Measurements from ENCODE around the gene SNX10. TPM values are rescaled to one million over a fixed set of nuclear protein-coding genes. Genes with fewer than 3 reads are reported as not detected.
A peak's percentile ranks its signal among the peaks of the same experiment; 100 is the strongest.

The SNX10 gene
- polyA plus RNA-seq, 3 donors, result 4.6 to 18.2 (median 16.1) TPM

DNA sequence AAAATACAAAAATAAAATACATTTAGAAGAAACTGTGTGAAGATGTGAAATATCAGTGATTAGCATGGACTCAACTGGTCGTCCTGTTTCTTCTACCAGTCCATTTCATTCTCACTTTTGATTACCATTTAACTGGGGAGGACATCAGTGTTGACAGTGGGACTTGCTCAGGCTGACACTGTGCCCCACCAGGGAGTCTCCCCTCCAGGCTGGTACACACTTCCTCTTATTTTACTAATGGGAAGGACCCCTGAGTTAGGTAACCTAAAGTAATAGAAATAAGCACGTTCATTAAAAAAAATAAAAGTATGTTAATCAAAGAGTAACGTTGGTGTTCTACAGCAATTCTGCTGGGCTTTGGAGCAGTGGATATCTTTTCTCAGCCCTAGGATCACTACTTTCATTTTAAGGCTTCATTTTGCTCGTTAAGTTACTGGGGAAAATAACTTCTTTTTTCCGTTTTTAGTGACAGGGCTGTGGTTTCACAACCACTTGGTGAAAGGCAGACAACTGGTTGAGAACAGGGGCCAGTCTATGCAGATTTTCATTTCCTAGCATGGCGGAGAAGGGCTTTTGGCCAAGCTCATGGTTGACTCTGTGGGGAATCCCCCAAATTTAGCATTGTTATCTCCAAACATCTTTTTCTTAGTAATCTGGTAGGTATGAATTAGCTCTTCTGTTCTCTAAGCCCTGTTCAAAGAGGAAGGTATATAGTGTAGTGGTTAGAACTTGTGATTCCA is 2.1 kb downstream of the SNX10 start:
- 49 to 83% (median 56%) methylated on average over 6 of the region's 6 CpGs for WGBS, 3 donors
- H3K27ac ChIP-seq (ENCODE audit: low read depth, low read length), result no peak overlapping the region

DNA sequence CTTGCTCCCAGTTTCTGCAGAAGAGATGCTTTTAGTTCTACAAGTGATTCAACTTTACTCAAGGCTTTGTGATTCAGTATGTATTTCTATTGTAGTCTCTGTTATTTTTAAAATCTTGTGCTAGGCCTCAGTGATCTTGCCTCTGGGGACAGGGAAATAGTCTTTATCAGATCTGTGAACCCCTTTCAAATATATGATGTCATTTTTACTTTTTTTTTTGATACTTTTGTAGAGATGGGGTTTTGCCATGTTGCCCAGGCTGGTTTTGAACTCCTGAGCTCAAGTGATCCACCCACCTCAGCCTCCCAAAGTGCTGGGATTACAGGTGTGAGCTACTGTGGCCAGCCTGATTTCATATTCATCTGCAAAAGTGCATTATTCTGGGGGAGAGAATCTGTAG is 3.4 kb downstream of the SNX10 start:
- H3K27ac ChIP-seq (ENCODE audit: low read depth, low read length), result no peak overlapping the region

DNA sequence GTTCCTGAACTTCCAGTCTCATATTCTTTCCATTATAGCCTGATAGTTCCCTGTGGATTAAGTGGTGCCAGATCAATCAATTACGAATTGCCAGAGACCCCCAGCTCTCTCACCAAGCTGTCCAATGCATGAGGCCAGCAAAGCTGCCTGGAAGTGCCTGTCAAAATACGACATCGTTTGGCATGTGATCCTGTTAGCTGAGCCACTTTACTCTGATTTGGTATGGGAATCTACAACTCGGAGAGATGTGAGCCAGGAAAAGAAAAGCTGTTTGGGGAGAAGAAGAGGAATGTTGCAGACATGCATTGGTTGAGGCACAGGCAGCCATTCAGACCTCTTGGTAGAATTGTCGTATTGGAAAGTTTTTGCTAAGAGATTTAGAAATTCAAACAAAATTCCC is 3.9 kb downstream of the SNX10 start:
- 93 to 96% (median 94%) methylated on average over 5 of the region's 5 CpGs for WGBS, 3 donors
- H3K27ac ChIP-seq (ENCODE audit: low read depth, low read length), result no peak overlapping the region

DNA sequence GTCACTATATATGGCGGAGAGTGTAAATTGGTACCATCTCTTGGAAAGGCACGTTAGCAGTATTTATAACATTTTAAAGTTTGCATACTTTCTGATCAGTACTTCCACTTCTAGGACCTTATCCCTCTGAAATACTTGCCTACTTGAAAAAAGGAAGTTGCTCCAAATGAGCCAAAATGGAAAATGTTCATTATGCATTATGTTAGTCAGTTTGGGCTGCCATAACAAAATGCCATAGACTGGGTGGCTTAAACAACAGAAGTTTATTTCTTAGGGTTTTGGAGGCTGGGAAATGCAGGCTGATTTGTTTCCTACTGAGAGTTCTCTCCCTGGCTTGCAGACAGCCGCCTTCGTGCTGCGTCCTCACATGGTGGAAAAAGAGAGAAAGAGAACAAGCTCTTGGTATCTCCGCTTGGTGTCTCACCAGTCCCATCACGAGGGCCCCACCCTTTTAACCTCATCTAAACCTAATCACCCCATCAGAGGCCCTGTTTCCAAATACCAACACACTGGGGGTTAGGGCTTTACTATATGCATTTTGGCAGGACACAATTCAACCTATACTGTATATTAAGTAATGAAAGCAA is 6.9 kb downstream of the SNX10 start:
- no peak overlapping the region for H3K27ac ChIP-seq (ENCODE audit: low read depth, low read length)
- WGBS, 3 donors, result 82 to 94% (median 87%) methylated on average over 7 of the region's 7 CpGs

DNA sequence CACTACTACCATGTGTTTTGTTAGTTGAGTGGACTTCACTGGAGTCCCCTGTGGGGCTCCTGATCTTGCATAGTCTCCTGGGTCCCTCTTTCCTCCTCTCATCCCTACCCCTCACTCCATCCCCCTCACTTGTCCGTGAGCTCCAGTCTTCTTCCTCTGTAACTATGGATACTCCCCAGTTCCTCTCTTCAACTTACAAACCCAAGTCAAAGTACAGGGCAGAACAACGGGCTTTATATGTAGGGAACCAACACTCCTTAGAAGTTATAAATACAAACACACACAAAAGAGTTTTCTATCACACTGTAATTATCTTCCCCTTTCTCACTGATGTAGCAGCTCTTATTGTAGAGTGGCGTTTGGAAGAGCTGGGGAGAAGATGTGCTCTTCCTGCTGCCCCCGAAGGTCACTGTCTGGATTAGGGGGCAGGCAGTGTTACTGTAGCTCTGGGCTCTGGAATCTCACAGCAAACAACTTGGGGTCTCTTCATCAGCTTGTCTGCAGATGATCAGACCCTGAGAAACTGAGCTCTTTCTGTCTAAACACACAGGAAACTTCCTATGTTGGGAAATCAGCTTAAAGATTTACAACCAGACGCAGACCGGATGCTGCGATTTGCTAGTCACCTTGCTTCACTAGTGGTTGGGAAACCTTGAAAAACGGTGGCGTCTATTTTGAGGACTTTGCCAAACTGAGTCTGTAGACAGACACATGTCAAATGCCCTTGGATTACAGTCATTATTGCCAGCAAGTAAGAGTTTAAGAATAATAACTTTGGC is 13.6 kb downstream of the SNX10 start:
- H3K27ac ChIP-seq (ENCODE audit: low read depth, low read length), result no peak overlapping the region
- WGBS, 3 donors, result 55 to 82% (median 55%) methylated on average over 9 of the region's 9 CpGs

DNA sequence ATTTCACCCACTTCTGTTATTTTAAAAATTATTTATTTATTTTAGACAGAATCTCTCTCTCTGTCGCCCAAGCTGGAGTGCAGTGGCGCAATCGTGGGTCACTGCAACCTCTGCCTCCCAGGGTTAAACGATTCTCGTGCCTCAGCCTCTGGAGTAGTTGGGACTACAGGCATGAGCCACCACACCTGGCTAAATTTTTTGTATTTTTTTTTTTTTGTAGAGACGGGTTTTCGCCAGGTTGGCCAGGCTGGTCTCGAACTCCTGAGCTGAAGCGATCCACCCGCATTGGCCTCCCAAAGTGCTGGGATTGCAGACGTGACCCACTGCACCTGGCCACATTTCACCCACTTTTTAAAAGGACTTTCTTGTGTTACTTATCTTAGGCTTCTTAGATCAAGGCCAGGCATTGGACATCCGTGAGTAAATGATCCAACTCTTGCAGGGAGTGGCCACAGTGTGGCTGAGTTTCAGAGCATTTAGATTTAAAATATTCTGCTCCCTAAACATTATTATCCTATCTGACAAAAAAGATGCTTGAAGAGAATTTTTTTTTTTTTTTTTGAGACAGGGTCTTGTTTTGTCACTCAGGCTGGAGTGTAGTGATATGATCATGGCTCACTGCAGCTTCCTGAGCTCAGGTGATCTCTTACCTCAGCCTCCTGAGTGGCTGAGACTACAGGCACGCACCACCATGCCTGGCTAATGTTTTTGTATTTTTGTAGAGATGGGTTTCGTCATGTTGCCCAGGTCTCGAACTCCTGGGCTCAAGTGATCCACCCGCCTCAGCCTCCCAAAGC is 14.4 kb downstream of the SNX10 start:
- 72 to 82% (median 73%) methylated on average over 16 of the region's 16 CpGs for WGBS, 3 donors

DNA sequence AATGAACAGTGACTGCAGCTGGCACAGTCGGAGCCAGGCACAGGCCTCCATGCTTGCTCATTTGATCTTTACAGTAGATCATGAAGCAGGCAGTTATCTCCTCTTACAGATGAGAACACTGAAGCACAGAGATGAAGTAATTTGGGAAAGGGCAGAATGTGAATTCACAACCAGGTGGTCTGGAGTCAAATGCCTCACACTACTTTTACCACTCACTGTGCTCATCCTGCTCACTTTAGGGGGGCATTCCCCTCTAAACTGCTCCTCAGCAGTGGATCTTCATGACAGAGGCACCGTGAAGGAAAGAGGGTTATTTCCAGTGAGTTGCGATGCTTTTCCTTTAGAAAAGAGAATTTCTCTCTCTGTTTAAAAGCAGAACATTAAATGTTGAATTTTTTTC is 15.1 kb downstream of the SNX10 start:
- 70 to 93% (median 72%) methylated on average over 3 of the region's 3 CpGs for WGBS, 3 donors
- H3K27ac ChIP-seq (ENCODE audit: low read depth, low read length), result peak overlapping the region; percentile 59

More for the DNA sequence above, 14.4 kb downstream of the SNX10 start:
- H3K27ac ChIP-seq (ENCODE audit: low read depth, low read length), result no peak overlapping the region

DNA sequence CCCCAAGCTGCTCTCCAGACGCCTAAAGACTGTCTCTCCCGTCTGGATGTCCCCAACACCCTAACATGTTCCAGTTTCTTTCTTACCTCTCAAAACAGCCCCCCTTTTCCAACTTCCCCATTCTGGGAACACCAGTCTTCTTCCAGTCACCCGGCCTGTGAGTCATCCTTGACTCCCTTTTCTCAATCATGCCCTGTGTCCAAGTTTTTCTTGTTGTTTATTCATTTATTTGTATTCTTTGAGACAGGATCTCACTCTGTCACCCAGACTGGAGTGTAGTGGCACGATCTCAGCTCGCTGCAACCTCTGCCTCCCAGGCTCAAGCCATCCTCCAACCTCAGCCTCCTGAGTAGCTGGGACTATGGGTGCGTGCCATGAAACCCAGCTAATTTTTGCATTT is 15.6 kb downstream of the SNX10 start:
- H3K27ac ChIP-seq (ENCODE audit: low read depth, low read length), result no peak overlapping the region
- WGBS, 3 donors, result 51 to 88% (median 61%) methylated on average over 6 of the region's 6 CpGs

DNA sequence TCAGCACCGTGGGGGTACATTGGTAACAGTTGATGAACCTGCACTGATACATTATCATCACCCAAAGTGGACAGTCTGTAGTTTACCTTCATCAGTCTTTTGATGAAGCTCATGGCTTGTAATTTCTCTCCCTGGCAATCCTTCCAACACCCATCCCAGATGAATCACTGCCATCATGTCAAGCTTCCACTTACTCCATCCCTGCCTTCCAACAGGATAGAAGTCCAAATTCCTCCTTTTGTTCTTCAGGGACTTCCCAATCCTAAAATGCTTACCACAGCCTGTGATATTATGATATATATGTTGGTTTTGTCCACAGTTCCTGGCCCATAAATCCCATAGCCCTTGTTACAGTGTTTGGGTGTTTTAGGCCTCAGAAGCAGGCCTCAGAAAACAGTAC is 16.1 kb downstream of the SNX10 start:
- H3K27ac ChIP-seq (ENCODE audit: low read depth, low read length), result peak overlapping the region; percentile 24
- WGBS, 3 donors, result 93 to 100% (median 96%) methylated on average over 1 of the region's 1 CpG

DNA sequence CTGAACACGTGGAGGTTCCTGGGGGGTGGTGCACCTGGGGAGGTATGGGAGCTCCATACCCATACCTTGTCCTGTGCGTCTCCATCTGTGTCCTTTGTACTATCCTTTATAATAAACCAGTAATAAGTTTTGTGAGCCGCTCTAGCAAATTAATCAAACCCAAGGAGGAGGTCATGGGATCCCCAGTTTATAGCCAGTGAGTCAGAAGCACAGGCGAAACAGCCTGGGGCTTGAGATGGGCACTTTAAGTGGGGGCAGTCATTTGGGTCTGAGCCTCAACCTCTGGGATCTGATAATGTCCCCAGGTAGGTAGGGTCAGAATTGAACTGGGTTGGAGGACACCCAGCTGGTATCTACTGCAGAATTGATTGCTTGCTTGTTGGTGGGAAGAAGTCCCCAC is 16.9 kb downstream of the SNX10 start:
- H3K27ac ChIP-seq (ENCODE audit: low read depth, low read length), result no peak overlapping the region

DNA sequence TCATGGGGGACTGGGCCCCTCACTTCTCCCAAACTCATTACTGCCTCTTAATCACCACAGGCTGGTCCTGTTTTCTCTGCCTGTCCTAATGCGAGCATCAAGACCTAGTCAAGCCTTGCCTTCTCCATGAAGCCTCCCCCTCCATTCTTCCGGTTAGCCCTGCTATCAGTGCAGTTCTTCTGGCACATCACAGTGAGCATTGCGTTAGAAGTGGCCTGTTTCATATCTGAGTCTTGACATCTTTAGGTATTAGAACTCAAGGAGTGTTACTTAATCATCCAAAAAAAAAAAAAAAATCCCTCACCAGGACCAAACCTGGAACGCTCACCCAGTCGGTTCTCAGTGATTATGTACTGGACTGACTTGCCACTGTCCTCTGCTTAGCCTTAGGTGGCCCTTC is 17.4 kb downstream of the SNX10 start:
- 86 to 94% (median 87%) methylated on average over 5 of the region's 5 CpGs for WGBS, 3 donors
- no peak overlapping the region for H3K27ac ChIP-seq (ENCODE audit: low read depth, low read length)

More for the DNA sequence above, 16.9 kb downstream of the SNX10 start:
- 98 to 99% (median 98%) methylated on average over 4 of the region's 4 CpGs for WGBS, 3 donors

DNA sequence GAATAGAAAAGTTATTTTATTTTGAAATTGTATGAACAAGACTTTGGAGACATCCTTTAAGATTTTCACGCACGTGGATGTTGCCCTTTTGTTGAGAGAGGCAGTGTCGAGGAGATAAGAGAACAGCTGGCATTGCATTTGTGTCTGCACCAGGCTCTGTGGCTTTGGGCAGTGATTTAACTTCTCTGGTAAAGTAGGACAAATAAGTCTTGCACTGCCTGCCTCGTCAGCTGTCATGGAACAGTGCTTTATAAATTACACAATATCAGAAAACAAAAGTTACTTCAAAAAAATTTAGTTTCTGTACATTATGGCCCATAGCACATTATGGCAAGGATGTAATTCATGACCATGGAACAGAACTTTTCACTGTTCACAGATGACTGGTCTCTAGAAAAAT is 20.1 kb downstream of the SNX10 start:
- H3K27ac ChIP-seq (ENCODE audit: low read depth, low read length), result no peak overlapping the region
- WGBS, 3 donors, result 82 to 95% (median 85%) methylated on average over 4 of the region's 4 CpGs

DNA sequence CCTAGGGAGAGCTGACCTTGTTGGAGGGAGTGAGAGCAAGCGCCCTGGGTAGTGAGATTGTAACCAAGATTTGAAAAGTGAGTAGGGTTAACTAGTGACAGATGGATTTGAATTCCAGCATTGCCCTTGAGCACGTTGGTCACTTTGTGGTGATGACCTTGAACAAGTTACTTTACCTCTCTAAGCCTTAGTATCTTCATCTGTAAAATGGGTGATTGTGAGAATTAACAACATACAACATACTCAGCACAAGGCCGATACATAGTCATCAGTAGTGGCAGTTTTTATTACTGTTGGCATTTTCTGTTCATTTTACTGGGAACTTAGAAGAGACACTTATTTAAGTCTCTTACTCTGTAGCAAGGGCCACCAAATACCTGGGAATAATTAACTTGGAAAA is 25.5 kb downstream of the SNX10 start:
- no peak overlapping the region for H3K27ac ChIP-seq (ENCODE audit: low read depth, low read length)
- 81 to 92% (median 90%) methylated on average over 3 of the region's 3 CpGs for WGBS, 3 donors

DNA sequence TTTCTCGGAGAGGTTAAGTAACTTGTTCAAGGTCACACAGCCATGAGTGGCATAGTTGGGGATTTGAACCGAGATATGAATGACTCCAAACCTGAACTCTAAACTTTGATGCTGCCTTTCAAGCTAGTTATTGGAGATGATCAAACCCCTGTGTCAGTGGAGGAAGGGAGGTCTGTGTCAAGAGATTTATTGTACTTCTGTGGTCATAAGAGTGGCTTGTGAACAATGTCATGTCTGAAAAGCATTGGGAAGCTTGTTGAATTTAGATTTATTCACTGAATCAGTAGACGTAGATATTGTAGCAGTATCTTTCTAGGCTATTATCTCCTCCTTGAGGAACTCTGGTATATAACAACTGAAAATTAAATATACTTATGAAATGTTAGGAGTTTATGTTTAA is 27.3 kb downstream of the SNX10 start:
- H3K27ac ChIP-seq (ENCODE audit: low read depth, low read length), result no peak overlapping the region
- WGBS, 3 donors, result 59 to 71% (median 68%) methylated on average over 3 of the region's 3 CpGs

DNA sequence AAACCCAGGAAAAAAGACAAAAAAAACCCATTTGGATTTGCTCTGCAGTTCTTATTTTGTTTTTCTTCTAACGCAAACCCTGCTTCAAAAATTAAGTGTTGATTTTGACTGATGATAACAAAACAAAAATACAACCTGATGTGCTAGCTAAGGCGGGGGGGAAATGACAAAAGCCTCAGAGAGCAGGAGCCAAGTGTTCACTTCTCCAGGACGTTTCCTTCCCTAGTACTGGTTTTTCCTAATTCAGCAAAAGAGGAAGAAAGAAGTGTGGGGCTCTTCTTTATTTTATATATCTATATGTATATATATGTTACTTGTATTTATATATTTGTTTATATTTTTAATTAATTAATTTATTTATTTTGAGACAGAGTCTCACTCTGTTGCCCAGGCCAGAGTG is 28.0 kb downstream of the SNX10 start:
- H3K27ac ChIP-seq (ENCODE audit: low read depth, low read length), result no peak overlapping the region

DNA sequence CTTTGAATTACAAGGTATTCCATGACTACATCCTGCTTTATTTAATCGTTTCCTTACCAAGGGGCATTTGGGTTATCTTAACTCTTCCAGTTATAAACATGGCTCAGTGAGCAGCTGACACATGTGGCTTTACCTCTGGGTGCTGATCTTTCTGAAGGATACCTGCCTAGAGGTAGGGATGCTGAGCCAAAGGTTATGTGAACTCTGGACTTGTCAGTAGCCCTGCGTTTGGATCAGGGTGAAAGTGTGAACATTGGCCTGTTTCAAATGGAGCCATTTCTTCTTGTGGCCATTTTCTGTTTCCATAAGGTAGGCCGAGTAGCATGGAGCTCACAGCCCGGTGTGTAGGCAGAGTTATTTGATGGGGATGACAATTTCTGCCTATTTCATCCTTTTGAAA is 29.2 kb downstream of the SNX10 start:
- H3K27ac ChIP-seq (ENCODE audit: low read depth, low read length), result no peak overlapping the region
- WGBS, 3 donors, result 87 to 89% (median 89%) methylated on average over 4 of the region's 4 CpGs

More for the DNA sequence above, 28.0 kb downstream of the SNX10 start:
- 37 to 78% (median 47%) methylated on average over 3 of the region's 3 CpGs for WGBS, 3 donors

DNA sequence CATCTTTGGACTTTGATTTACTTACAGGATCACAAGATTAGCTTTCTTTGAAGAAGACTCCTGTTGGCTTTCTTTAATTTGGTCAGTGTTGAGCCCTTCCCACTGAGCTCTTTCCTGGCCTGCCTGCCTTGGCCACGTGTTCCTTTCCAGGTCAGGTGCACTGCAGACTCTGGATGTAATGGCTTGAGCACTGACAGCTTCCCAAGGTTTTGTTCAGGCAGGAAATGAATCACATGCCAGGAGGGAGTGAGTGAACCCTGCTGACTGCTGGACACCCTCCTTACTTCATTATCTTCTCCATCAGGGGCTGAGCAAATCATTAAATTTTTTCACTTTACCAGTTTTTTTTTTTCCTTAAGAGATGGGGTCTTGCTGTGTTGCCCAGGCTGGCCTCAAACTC is 29.8 kb downstream of the SNX10 start:
- H3K27ac ChIP-seq (ENCODE audit: low read depth, low read length), result no peak overlapping the region
- WGBS, 3 donors, result 42 to 61% (median 52%) methylated on average over 1 of the region's 1 CpG

DNA sequence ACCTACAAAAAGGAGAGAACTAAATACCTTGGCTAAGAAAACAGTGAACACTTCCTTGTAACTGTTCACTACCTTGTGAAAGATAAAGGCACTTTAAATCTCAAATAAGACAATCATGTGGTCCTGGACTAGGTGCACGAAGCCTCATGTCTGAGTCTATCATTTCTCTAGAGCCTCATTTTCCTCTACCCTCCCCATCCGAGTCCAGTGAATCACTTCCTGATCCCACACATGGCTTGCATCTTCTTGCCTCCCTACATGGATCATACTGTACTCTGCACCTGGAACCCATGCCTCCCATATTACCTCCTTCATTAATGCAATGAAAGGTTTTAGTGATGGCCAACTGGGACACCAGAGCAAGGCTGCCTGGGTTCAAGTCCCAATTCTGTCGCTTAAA is 34.5 kb downstream of the SNX10 start:
- H3K27ac ChIP-seq (ENCODE audit: low read depth, low read length), result no peak overlapping the region
- 78 to 97% (median 82%) methylated on average over 3 of the region's 3 CpGs for whole genome bisulfite sequencing, 3 donors
